ENCODE measurements around the gene RTN4RL1.

The RTN4RL1 gene

GRCh38 chr17:2029911-2030778 is 5.0 kb upstream of the RTN4RL1 start, which contains the start of gene DPH1:
Gene DPH1 (plus strand): TSS chr17:2030153. CDS start chr17:2030170, 17 bp downstream.
- no peak for TF ChIP-seq CTCF (conservative IDR thresholded peaks at IDR 0.05; ENCODE audit: control insufficient read depth, insufficient read depth, low read depth, low read length)

GRCh38 chr17:2028737-2029136 is 3.6 kb upstream of the RTN4RL1 start:
- no peak for TF ChIP-seq CTCF (conservative IDR thresholded peaks at IDR 0.05; ENCODE audit: control insufficient read depth, insufficient read depth, low read depth, low read length)
- H3K4me3 ChIP-seq (ENCODE audit: control insufficient read depth, low read depth, low read length), result no peak overlapping the region
- no peak for DNase-seq (ENCODE audit: low read depth)

More at GRCh38 chr17:2029911-2030778, 5.0 kb upstream of the RTN4RL1 start, which contains the start of gene DPH1:
- peak within 1 kb of the TSS; percentile 99 for H3K4me3 ChIP-seq (ENCODE audit: control insufficient read depth, low read depth, low read length)
- peak; percentile 84 for DNase-seq (ENCODE audit: low read depth)

- TF ChIP-seq CTCF (conservative IDR thresholded peaks at IDR 0.05; ENCODE audit: control insufficient read depth, insufficient read depth, low read depth, low read length), result no peak
- no peak overlapping the region for H3K4me3 ChIP-seq (ENCODE audit: control insufficient read depth, low read depth, low read length)
- no peak for DNase-seq (ENCODE audit: low read depth)
Measured at GRCh38 chr17:2028234-2028614, 3.1 kb upstream of the RTN4RL1 start.

GRCh38 chr17:2027528-2028233 is 2.5 kb upstream of the RTN4RL1 start:
- H3K4me3 ChIP-seq (ENCODE audit: control insufficient read depth, low read depth, low read length), result no peak overlapping the region
- DNase-seq (ENCODE audit: low read depth), result peak; percentile 65
- no peak for TF ChIP-seq CTCF (conservative IDR thresholded peaks at IDR 0.05; ENCODE audit: control insufficient read depth, insufficient read depth, low read depth, low read length)

GRCh38 chr17:2025622-2026309 is 632 bp upstream of the RTN4RL1 start:
- peak; percentile 80 for TF ChIP-seq CTCF (conservative IDR thresholded peaks at IDR 0.05; ENCODE audit: control insufficient read depth, insufficient read depth, low read depth, low read length)
- H3K4me3 ChIP-seq (ENCODE audit: control insufficient read depth, low read depth, low read length), result peak overlapping the region; percentile 32
- peak; percentile 65 for DNase-seq (ENCODE audit: low read depth)

GRCh38 chr17:2024572-2025219 is 438 bp downstream of the RTN4RL1 start:
- DNase-seq (ENCODE audit: low read depth), result no peak
- no peak for TF ChIP-seq CTCF (conservative IDR thresholded peaks at IDR 0.05; ENCODE audit: control insufficient read depth, insufficient read depth, low read depth, low read length)
- H3K4me3 ChIP-seq (ENCODE audit: control insufficient read depth, low read depth, low read length), result no peak overlapping the region

Measured in fibroblast of mammary gland (primary cell).